GM23338 (cell line): Measurements from ENCODE around the gene MRPL18.

ENCODE experiments used
- EZH2 ChIP-seq: fragments of 200-600 bp; sonication (generic); IDR thresholded peaks from one replicate; pipeline ENCODE4 v1.8.0; 2017; ENCODE audit warnings: antibody characterized with exemption, mild to moderate bottlenecking, low read depth; ENCODE audit not compliant: unreplicated experiment
- EZH2phosphoT487 ChIP-seq: fragments of 200-600 bp; sonication (generic); IDR thresholded peaks from one replicate; pipeline ENCODE4 v1.8.1; 2018; ENCODE audit warnings: antibody characterized with exemption; ENCODE audit not compliant: unreplicated experiment
- JUNB ChIP-seq: IDR thresholded peaks from one replicate; pipeline ENCODE4 v1.6.1; 2016; ENCODE audit warnings: antibody characterized with exemption; ENCODE audit not compliant: unreplicated experiment
- POLR2AphosphoS5 ChIP-seq: IDR thresholded peaks from 2 replicates; pipeline ENCODE4 v1.6.1; 2016; ENCODE audit warnings: antibody characterized with exemption, low read depth
- ZNF462 ChIP-seq: fragments of 250-450 bp; sonication (Bioruptor Pico); IDR thresholded peaks from 2 replicates; pipeline ENCODE4 v1.5.0; 2020; ENCODE audit warnings: mild to moderate bottlenecking, moderate library complexity
- TF ChIP-seq, protein P1 (sequence below), 2 experiments: fragments of 200-600 bp in 1 of 2; sonication (generic) in 1 of 2; conservative IDR thresholded peaks; 2 replicates each; pipeline versions ENCODE4 v1.5.1 to v1.6.1; 2016 to 2017; ENCODE audit warnings: antibody characterized with exemption in 2 of 2, low read depth in 2 of 2, mild to moderate bottlenecking in 2 of 2, moderate library complexity in 1 of 2
- TF ChIP-seq, protein P2 (sequence below): IDR thresholded peaks from one replicate; pipeline ENCODE4 v1.6.1; 2018; ENCODE audit warnings: antibody characterized with exemption; ENCODE audit not compliant: unreplicated experiment

DNA sequence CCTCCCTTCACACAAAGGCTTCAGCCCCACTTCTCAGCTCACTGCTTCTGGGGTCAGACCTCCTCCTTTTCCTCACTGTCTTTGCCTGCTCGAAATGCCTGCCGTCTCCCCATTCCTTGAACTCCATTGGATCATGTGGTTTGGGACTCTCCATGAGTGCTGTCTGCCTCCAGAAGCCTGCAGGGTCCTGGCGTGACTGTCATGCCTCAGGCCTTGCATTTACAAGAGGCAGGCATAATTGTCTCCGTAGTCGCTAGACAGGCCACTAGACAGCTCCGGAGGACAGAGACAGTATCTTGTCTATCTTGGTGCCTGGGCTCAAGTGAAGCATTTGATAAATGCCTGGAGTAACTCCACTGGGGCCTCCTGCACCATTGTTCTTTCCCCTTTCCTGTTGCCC is 25.1 kb downstream of the MRPL18 start:
- TF ChIP-seq, protein P1, sequence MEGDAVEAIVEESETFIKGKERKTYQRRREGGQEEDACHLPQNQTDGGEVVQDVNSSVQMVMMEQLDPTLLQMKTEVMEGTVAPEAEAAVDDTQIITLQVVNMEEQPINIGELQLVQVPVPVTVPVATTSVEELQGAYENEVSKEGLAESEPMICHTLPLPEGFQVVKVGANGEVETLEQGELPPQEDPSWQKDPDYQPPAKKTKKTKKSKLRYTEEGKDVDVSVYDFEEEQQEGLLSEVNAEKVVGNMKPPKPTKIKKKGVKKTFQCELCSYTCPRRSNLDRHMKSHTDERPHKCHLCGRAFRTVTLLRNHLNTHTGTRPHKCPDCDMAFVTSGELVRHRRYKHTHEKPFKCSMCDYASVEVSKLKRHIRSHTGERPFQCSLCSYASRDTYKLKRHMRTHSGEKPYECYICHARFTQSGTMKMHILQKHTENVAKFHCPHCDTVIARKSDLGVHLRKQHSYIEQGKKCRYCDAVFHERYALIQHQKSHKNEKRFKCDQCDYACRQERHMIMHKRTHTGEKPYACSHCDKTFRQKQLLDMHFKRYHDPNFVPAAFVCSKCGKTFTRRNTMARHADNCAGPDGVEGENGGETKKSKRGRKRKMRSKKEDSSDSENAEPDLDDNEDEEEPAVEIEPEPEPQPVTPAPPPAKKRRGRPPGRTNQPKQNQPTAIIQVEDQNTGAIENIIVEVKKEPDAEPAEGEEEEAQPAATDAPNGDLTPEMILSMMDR (conservative IDR thresholded peaks at IDR 0.05; ENCODE audit: low read depth in 2 of 2): no peak
- TF ChIP-seq EZH2 (no peak), EZH2phosphoT487 (no peak), POLR2AphosphoS5 (no peak), ZNF462 (CRISPR knock-in tag) (no peak), JUNB (no peak)
- TF ChIP-seq, protein P2, sequence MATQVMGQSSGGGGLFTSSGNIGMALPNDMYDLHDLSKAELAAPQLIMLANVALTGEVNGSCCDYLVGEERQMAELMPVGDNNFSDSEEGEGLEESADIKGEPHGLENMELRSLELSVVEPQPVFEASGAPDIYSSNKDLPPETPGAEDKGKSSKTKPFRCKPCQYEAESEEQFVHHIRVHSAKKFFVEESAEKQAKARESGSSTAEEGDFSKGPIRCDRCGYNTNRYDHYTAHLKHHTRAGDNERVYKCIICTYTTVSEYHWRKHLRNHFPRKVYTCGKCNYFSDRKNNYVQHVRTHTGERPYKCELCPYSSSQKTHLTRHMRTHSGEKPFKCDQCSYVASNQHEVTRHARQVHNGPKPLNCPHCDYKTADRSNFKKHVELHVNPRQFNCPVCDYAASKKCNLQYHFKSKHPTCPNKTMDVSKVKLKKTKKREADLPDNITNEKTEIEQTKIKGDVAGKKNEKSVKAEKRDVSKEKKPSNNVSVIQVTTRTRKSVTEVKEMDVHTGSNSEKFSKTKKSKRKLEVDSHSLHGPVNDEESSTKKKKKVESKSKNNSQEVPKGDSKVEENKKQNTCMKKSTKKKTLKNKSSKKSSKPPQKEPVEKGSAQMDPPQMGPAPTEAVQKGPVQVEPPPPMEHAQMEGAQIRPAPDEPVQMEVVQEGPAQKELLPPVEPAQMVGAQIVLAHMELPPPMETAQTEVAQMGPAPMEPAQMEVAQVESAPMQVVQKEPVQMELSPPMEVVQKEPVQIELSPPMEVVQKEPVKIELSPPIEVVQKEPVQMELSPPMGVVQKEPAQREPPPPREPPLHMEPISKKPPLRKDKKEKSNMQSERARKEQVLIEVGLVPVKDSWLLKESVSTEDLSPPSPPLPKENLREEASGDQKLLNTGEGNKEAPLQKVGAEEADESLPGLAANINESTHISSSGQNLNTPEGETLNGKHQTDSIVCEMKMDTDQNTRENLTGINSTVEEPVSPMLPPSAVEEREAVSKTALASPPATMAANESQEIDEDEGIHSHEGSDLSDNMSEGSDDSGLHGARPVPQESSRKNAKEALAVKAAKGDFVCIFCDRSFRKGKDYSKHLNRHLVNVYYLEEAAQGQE: no peak
